Left ventricle myocardium inferior (tissue), 1 donor: ENCODE measurements around the gene GRHL1. TPM values are rescaled to one million over a fixed set of nuclear protein-coding genes. Genes with fewer than 3 reads are reported as not detected.

ENCODE experiments used
- DNase-seq: peaks from one replicate; pipeline ENCODE4 v3.0.0-alpha.2; 2020
- H3K27ac ChIP-seq: fragments of 200-600 bp; replicated peaks from 2 replicates; pipeline ENCODE4 v1.8.0; 2021
- H3K27me3 ChIP-seq: fragments of 200-600 bp; 2 replicates; pipeline ENCODE4 v1.8.0; 2021; ENCODE audit warnings: low read depth
- H3K36me3 ChIP-seq: fragments of 200-600 bp; 2 replicates; pipeline ENCODE4 v1.8.0; 2021
- H3K4me1 ChIP-seq: fragments of 200-600 bp; 2 replicates; pipeline ENCODE4 v1.8.0; 2021
- H3K4me3 ChIP-seq: fragments of 200-600 bp; 2 replicates; pipeline ENCODE4 v1.8.0; 2021; ENCODE audit warnings: mild to moderate bottlenecking, moderate library complexity
- H3K9me3 ChIP-seq: fragments of 200-600 bp; replicated peaks from 2 replicates; pipeline ENCODE4 v1.8.0; 2021
- intact Hi-C: fragments of 100-400 bp; cut with micrococcal nuclease; formaldehyde crosslinking; loops from one replicate; pipeline ENCODE4 v1.11.0; 2022
- total RNA-seq: library from RNA; stranded (reverse); fragmentation: NEBNext Ultra II Directional; extraction: Animal tissue kit (Norgen Biotek cat#: 25700); gene quantifications from one replicate; pipeline ENCODE4 v1.2.1, GENCODE V29; 2021
- TF ChIP-seq, protein P1 (sequence below): fragments of 200-600 bp; IDR thresholded peaks from 2 replicates; pipeline ENCODE4 v1.8.0; 2021; ENCODE audit warnings: antibody characterized with exemption, mild to moderate bottlenecking, borderline replicate concordance
- donor health status: DM: no; HTN: yes; CAD: no; lungs with severe emphysema.

GRHL1 gene
- total RNA-seq, 1 donor from 2014 or later: 0.69 TPM

DNA sequence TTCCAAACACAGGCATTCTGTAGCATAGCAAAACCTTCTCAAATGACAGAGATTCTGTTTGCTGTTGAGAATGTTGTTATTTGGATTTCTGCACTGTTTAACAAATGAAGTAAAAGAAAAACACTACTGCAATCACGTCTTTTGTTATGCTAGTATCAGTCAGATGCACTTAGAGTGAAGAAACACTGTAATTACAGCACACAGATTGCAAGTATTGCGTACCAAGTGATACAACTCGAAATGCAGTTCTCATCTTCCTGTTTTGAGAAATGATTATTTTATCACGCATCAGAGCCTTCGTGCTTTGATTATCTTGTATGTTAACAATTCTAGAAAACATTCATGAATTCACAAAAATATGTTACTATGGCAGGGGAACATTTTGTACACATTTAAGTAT, 50.1 kb downstream of the GRHL1 start:
- H3K27ac ChIP-seq: no peak overlapping the region
- H3K4me1 ChIP-seq: peaks cover 13% of the 10 kb centered on the region
- DNase-seq: no peak
- H3K9me3 ChIP-seq: no peaks in the 10 kb centered on the region
- H3K36me3 ChIP-seq: no peaks in the 10 kb centered on the region
- TF ChIP-seq, protein P1, sequence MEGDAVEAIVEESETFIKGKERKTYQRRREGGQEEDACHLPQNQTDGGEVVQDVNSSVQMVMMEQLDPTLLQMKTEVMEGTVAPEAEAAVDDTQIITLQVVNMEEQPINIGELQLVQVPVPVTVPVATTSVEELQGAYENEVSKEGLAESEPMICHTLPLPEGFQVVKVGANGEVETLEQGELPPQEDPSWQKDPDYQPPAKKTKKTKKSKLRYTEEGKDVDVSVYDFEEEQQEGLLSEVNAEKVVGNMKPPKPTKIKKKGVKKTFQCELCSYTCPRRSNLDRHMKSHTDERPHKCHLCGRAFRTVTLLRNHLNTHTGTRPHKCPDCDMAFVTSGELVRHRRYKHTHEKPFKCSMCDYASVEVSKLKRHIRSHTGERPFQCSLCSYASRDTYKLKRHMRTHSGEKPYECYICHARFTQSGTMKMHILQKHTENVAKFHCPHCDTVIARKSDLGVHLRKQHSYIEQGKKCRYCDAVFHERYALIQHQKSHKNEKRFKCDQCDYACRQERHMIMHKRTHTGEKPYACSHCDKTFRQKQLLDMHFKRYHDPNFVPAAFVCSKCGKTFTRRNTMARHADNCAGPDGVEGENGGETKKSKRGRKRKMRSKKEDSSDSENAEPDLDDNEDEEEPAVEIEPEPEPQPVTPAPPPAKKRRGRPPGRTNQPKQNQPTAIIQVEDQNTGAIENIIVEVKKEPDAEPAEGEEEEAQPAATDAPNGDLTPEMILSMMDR: no peak
- no peak overlapping the region for H3K4me3 ChIP-seq
- H3K27me3 ChIP-seq: no peaks in the 10 kb centered on the region
- intact Hi-C loops: no loop called here

DNA sequence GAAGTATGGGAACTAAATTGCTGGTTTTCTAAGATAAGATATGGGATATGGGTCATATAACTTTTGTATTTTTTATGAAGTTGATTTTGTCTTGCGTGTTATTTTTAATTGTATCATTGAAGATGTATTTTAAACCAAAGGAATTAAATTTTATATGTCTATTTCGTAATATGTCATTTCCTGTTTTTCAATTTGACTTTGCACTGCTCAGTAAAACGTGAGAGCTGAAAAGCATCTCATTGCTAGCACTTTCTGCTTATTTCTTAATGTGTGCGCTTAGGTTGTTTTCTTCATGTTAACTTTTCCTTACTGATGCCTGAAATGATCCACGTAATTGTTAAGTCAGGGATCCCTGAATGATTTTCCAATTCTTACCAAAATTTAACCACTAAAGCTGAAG, 50.6 kb downstream of the GRHL1 start:
- Histone ChIP-seq H3K9me3 (no peaks in the 10 kb centered on the region), H3K27me3 (no peaks in the 10 kb centered on the region), H3K4me3 (no peak overlapping the region), H3K4me1 (peaks cover 13% of the 10 kb centered on the region), H3K36me3 (no peaks in the 10 kb centered on the region), H3K27ac (no peak overlapping the region)
- TF ChIP-seq, protein P1: no peak
- intact Hi-C loops: no loop called here
- no peak for DNase-seq

DNA sequence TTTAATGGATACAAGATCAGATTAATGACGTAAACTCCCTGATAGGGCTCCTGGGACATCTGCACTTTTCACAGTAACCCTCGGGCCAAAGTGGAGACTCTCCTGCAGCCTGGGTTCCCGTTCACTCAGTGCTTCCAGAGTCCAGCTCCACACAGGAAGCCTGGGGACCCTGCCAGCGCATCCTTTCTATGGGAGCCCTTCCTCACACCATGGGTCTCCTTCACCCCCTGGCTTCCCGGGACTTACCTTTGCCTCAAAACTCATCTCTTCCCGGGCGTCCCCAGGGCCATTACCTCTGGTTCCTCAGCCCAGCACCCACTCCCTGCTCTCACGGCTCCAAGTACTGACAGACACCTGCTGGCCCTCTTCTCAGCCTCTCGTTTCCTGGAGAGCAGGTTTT, 51.2 kb downstream of the GRHL1 start:
- no peaks in the 10 kb centered on the region for H3K9me3 ChIP-seq
- intact Hi-C loops: no loop called here
- peaks cover 16% of the 10 kb centered on the region for H3K4me1 ChIP-seq
- H3K36me3 ChIP-seq: no peaks in the 10 kb centered on the region
- H3K4me3 ChIP-seq: no peak overlapping the region
- no peak for DNase-seq
- H3K27ac ChIP-seq: no peak overlapping the region
- no peaks in the 10 kb centered on the region for H3K27me3 ChIP-seq
- TF ChIP-seq, protein P1: no peak

DNA sequence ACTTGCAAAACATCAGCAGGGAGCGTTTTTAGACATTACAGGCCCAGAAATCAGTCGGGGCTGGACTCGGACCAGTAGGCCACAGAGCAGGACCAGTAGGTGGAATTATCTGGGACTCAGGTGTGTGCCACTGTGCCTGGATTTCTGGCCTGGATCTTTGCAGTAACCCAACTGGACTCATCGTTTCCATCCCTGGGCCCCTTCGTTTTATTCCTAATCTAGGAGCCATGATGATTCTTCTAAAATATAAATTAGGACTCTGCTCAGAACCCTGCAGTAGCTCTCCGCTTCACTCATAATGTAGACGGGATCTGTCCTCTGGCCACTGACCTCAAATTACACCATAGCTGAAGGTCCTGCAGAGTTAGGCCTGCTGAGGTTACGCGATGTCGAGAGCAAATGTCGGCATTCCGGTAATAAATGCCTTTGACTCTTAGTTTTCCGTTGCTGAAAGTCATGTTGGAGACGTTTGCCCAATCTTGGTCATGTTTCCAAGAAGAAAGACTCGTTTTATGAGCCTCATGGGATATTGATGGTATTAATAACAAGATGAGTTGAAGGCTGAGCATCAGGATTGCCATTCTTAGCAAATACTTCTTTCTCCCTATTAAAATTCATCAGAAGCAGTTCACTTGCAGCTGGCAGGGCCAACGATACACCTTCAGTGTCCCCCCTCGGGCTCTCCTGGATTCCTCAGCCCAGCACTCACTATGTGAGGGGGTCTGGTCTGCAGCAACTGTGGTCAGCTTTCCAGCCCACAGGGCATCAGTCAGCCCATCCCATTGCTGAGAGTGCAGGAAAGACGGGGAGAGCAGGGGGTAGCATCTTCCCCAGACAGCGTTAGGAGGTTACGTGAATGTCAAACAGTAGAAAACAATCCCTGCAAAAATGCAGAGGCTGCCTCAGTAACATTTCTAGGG, 52.0 kb downstream of the GRHL1 start:
- DNase-seq: no peak

DNA sequence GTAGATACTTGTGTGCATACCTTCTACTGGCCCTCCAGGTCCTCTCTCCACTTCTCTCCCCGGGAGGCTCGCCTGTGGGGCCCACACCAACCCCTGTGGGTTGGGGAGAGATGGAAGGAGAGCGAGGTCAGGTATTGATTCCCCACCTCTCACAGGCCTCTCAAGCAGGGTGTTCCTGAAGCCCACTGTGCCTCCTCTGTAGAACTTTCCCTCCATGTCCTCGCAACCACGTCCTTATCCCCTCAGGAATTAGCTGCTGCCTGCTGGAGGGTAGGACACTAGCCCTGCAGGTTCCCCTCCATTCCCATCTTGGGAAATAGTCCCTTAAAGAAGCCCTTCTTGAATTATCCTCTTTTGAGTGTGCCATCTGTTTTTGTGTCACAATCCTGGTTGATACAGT, 52.9 kb downstream of the GRHL1 start:
- DNase-seq: no peak
- TF ChIP-seq, protein P1: no peak
- intact Hi-C loops: no loop called here
- no peaks in the 10 kb centered on the region for H3K36me3 ChIP-seq
- H3K9me3 ChIP-seq: no peaks in the 10 kb centered on the region
- no peak overlapping the region for H3K4me3 ChIP-seq
- H3K27ac ChIP-seq: no peak overlapping the region
- no peaks in the 10 kb centered on the region for H3K27me3 ChIP-seq
- peaks cover 34% of the 10 kb centered on the region for H3K4me1 ChIP-seq

More for the DNA sequence above, 52.0 kb downstream of the GRHL1 start:
- TF ChIP-seq, protein P1: no peak
- Histone ChIP-seq H3K27ac (no peak overlapping the region), H3K27me3 (no peaks in the 10 kb centered on the region), H3K4me3 (no peak overlapping the region), H3K9me3 (no peaks in the 10 kb centered on the region), H3K4me1 (peaks cover 24% of the 10 kb centered on the region), H3K36me3 (no peaks in the 10 kb centered on the region)
- intact Hi-C loops: no loop called here
